H7 (cell line): ENCODE measurements around the gene DUSP10. TPM values are rescaled to one million over a fixed set of nuclear protein-coding genes. Genes with fewer than 3 reads are reported as not detected.

ENCODE experiments used
- DNase-seq: peaks from one replicate; pipeline ENCODE4 v3.0.0; 2012
- H3K27me3 ChIP-seq: 2 replicates; pipeline ENCODE4 v1.6.0; 2011; ENCODE audit warnings: mild to moderate bottlenecking, low read length; ENCODE audit not compliant: control insufficient read depth, insufficient read depth
- H3K36me3 ChIP-seq: replicated peaks from 2 replicates; pipeline ENCODE4 v1.5.1; 2011; ENCODE audit warnings: low read length; ENCODE audit not compliant: control insufficient read depth, insufficient read depth
- H3K4me3 ChIP-seq: 2 replicates; pipeline ENCODE4 v1.5.1; 2011; ENCODE audit warnings: low read depth, mild to moderate bottlenecking, control low read depth, low read length, moderate library complexity; ENCODE audit not compliant: insufficient read depth
- total RNA-seq: library from RNA; depleted of rRNA; stranded (reverse); fragments of >200 nt; shearing (Covaris generic); gene quantifications from 2 replicates; pipeline ENCODE4 v1.2.3, GENCODE V29; 2014

DUSP10 gene
- total RNA-seq, 1 experiment from 2014 or later, result 16.5 TPM

- H3K36me3 ChIP-seq, result no peaks in the 10 kb centered on the region
- no peak overlapping the region for H3K4me3 ChIP-seq
- H3K27me3 ChIP-seq, result no peaks in the 10 kb centered on the region
- DNase-seq, result no peak
These were observed 12.0 kb downstream of the DUSP10 start for GRCh38 chr1:221729771-221730330.

GRCh38 chr1:221728037-221728505, 13.8 kb downstream of the DUSP10 start:
- H3K4me3 ChIP-seq, result no peak overlapping the region
- no peaks in the 10 kb centered on the region for H3K36me3 ChIP-seq
- DNase-seq, result no peak
- H3K27me3 ChIP-seq, result no peaks in the 10 kb centered on the region

- DNase-seq, result no peak
- no peaks in the 10 kb centered on the region for H3K27me3 ChIP-seq
- H3K4me3 ChIP-seq, result no peak overlapping the region
- H3K36me3 ChIP-seq, result no peaks in the 10 kb centered on the region
These were observed 14.5 kb downstream of the DUSP10 start for GRCh38 chr1:221727146-221728036.

- Histone ChIP-seq H3K4me3 (no peak overlapping the region), H3K27me3 (no peaks in the 10 kb centered on the region), H3K36me3 (no peaks in the 10 kb centered on the region)
- DNase-seq, result no peak
These were observed 15.9 kb downstream of the DUSP10 start for GRCh38 chr1:221725735-221726672.

- Histone ChIP-seq H3K27me3 (no peaks in the 10 kb centered on the region), H3K4me3 (no peak overlapping the region), H3K36me3 (no peaks in the 10 kb centered on the region)
- no peak for DNase-seq
These were observed 16.8 kb downstream of the DUSP10 start for GRCh38 chr1:221724931-221725605.

- H3K27me3 ChIP-seq, result no peaks in the 10 kb centered on the region
- H3K4me3 ChIP-seq, result no peak overlapping the region
- no peak for DNase-seq
- no peaks in the 10 kb centered on the region for H3K36me3 ChIP-seq
These were observed 18.0 kb downstream of the DUSP10 start for GRCh38 chr1:221723848-221724236.

- Histone ChIP-seq H3K4me3 (no peak overlapping the region), H3K36me3 (no peaks in the 10 kb centered on the region), H3K27me3 (no peaks in the 10 kb centered on the region; the same call in 1 of the 2 replicates)
- no peak for DNase-seq
These were observed 18.7 kb downstream of the DUSP10 start for GRCh38 chr1:221723018-221723847.

- Histone ChIP-seq H3K36me3 (no peaks in the 10 kb centered on the region), H3K4me3 (no peak overlapping the region)
- DNase-seq, result no peak
These were observed 19.5 kb downstream of the DUSP10 start for GRCh38 chr1:221722254-221723017.

GRCh38 chr1:221720545-221720944, 21.3 kb downstream of the DUSP10 start:
- no peak for DNase-seq
- Histone ChIP-seq H3K36me3 (no peaks in the 10 kb centered on the region), H3K4me3 (no peak overlapping the region), H3K27me3 (peaks cover 17% of the 10 kb centered on the region; the same call in 1 of the 2 replicates)

More at GRCh38 chr1:221722254-221723017, 19.5 kb downstream of the DUSP10 start:
- peaks cover 3% of the 10 kb centered on the region; the same call in 1 of the 2 replicates for H3K27me3 ChIP-seq

- DNase-seq, result no peak
- Histone ChIP-seq H3K27me3 (peaks cover 17% of the 10 kb centered on the region; the same call in 1 of the 2 replicates), H3K36me3 (no peaks in the 10 kb centered on the region), H3K4me3 (no peak overlapping the region)
These were observed 21.9 kb downstream of the DUSP10 start for GRCh38 chr1:221719987-221720386.

GRCh38 chr1:221719278-221719597, 22.7 kb downstream of the DUSP10 start:
- no peak overlapping the region for H3K4me3 ChIP-seq
- no peaks in the 10 kb centered on the region for H3K36me3 ChIP-seq
- no peak for DNase-seq
- H3K27me3 ChIP-seq, result peaks cover 17% of the 10 kb centered on the region; the same call in 1 of the 2 replicates

- Histone ChIP-seq H3K36me3 (no peaks in the 10 kb centered on the region), H3K27me3 (peaks cover 17% of the 10 kb centered on the region; the same call in 1 of the 2 replicates), H3K4me3 (no peak overlapping the region)
- no peak for DNase-seq
These were observed 23.3 kb downstream of the DUSP10 start for GRCh38 chr1:221718381-221719277.
